ENCODE measurements around the gene DNAH17. TPM values are rescaled to one million over a fixed set of nuclear protein-coding genes. Genes with fewer than 3 reads are reported as not detected.

DNAH17 gene
- total RNA-seq, 1 experiment from 2014 or later: 0.11 TPM

GRCh38 chr17:78607038-78607437 is 29.8 kb upstream of the DNAH17 start:
- H3K36me3 ChIP-seq (ENCODE audit: insufficient read depth, low read length, poor library complexity, severe bottlenecking): no peaks in the 10 kb centered on the region
- TF ChIP-seq CTCF (conservative IDR thresholded peaks at IDR 0.05; ENCODE audit: low read depth, low read length) (no peak), EZH2 (IDR thresholded peaks at IDR 0.05; ENCODE audit: borderline replicate concordance, low read depth, low read length, poor library complexity, severe bottlenecking) (no peak)
- H3K27me3 ChIP-seq (replicated peaks; ENCODE audit: insufficient read depth, low read depth, low read length, poor library complexity): no peaks in the 10 kb centered on the region
- intact Hi-C loops (cut with micrococcal nuclease; ENCODE audit: unreplicated experiment): no loop called here
- no peak overlapping the region for H3K4me3 ChIP-seq (ENCODE audit: low read depth, low read length, poor library complexity, severe bottlenecking)
- CTCF ChIA-PET: no interaction called here
- no TSS peak for BruUV-seq (replicated peaks)
- H3K27ac ChIP-seq (ENCODE audit: low read depth, low read length, poor library complexity, severe bottlenecking): no peak overlapping the region
- no peak for DNase-seq (ENCODE audit: low spot score)
- POLR2A ChIA-PET (ENCODE audit: low non-redundant PET): no interaction called here
- H3K9me3 ChIP-seq (ENCODE audit: low read depth, low read length, poor library complexity, severe bottlenecking): no peaks in the 10 kb centered on the region
- no peaks in the 10 kb centered on the region for H3K4me1 ChIP-seq (ENCODE audit: insufficient read depth, low read length, poor library complexity, severe bottlenecking)

GRCh38 chr17:78605886-78606285 is 28.7 kb upstream of the DNAH17 start:
- intact Hi-C loops (cut with micrococcal nuclease; ENCODE audit: unreplicated experiment): no loop called here
- H3K27ac ChIP-seq (ENCODE audit: low read depth, low read length, poor library complexity, severe bottlenecking): no peak overlapping the region
- H3K4me3 ChIP-seq (ENCODE audit: low read depth, low read length, poor library complexity, severe bottlenecking): no peak overlapping the region
- ChIA-PET POLR2A (ENCODE audit: low non-redundant PET) (interaction anchor here (0.6 kb wide), 1 partner anchor 1775 kb away, joined by 3 read pairs; no protein-coding TSS in a partner anchor), CTCF (no interaction called here)
- no peaks in the 10 kb centered on the region for H3K9me3 ChIP-seq (ENCODE audit: low read depth, low read length, poor library complexity, severe bottlenecking)
- BruUV-seq (replicated peaks): no TSS peak
- TF ChIP-seq CTCF (conservative IDR thresholded peaks at IDR 0.05; ENCODE audit: low read depth, low read length): no peak
- TF ChIP-seq EZH2 (IDR thresholded peaks at IDR 0.05; ENCODE audit: borderline replicate concordance, low read depth, low read length, poor library complexity, severe bottlenecking): no peak
- no peaks in the 10 kb centered on the region for H3K4me1 ChIP-seq (ENCODE audit: insufficient read depth, low read length, poor library complexity, severe bottlenecking)
- no peaks in the 10 kb centered on the region for H3K27me3 ChIP-seq (replicated peaks; ENCODE audit: insufficient read depth, low read depth, low read length, poor library complexity)
- no peaks in the 10 kb centered on the region for H3K36me3 ChIP-seq (ENCODE audit: insufficient read depth, low read length, poor library complexity, severe bottlenecking)
- no peak for DNase-seq (ENCODE audit: low spot score)

GRCh38 chr17:78605429-78605828 is 28.2 kb upstream of the DNAH17 start:
- no peak for DNase-seq (ENCODE audit: low spot score)
- TF ChIP-seq CTCF (conservative IDR thresholded peaks at IDR 0.05; ENCODE audit: low read depth, low read length) (no peak), EZH2 (IDR thresholded peaks at IDR 0.05; ENCODE audit: borderline replicate concordance, low read depth, low read length, poor library complexity, severe bottlenecking) (no peak)
- Histone ChIP-seq H3K27ac (ENCODE audit: low read depth, low read length, poor library complexity, severe bottlenecking) (no peak overlapping the region), H3K36me3 (ENCODE audit: insufficient read depth, low read length, poor library complexity, severe bottlenecking) (no peaks in the 10 kb centered on the region), H3K4me3 (ENCODE audit: low read depth, low read length, poor library complexity, severe bottlenecking) (no peak overlapping the region), H3K4me1 (ENCODE audit: insufficient read depth, low read length, poor library complexity, severe bottlenecking) (no peaks in the 10 kb centered on the region), H3K9me3 (ENCODE audit: low read depth, low read length, poor library complexity, severe bottlenecking) (no peaks in the 10 kb centered on the region), H3K27me3 (replicated peaks; ENCODE audit: insufficient read depth, low read depth, low read length, poor library complexity) (no peaks in the 10 kb centered on the region)
- intact Hi-C loops (cut with micrococcal nuclease; ENCODE audit: unreplicated experiment): no loop called here
- ChIA-PET POLR2A (ENCODE audit: low non-redundant PET) (interaction anchor here (0.6 kb wide), 1 partner anchor 1776 kb away, joined by 3 read pairs; no protein-coding TSS in a partner anchor), CTCF (no interaction called here)
- no TSS peak for BruUV-seq (replicated peaks)
